Stimulated activated effector memory CD8-positive, alpha-beta T cell treated with anti-CD3 and anti-CD28 coated beads, Interleukin-12 subunit alpha, Interleukin-12 subunit beta, amount 100 ng/mL, for 72 hours (primary cell): ENCODE data around the gene FGD5.
"Not testable (repeated sequence)": the region's sequence is repeated elsewhere in the genome, so short reads cannot be mapped to it uniquely, and the experiment has no call there.

Experiments
- ATAC-seq: fragments of 150-1000 bp; cut with Tn5 transposase; 2 replicates; pipeline ENCODE4 v1.10.0; 2021
- DNase-seq, 2 donors: peaks; one replicate each; pipeline ENCODE4 v3.0.0; 2021 to 2022; ENCODE audit warnings: low spot score in 2 of 2
- H3K27ac Mint-ChIP-seq: one replicate; pipeline ENCODE4 v1.8.0; 2022; ENCODE audit warnings: mild to moderate bottlenecking, mixed read lengths
- H3K36me3 Mint-ChIP-seq: one replicate; pipeline ENCODE4 v1.8.0; 2022; ENCODE audit warnings: mild to moderate bottlenecking, mixed read lengths
- H3K4me1 Mint-ChIP-seq: one replicate; pipeline ENCODE4 v1.8.0; 2022; ENCODE audit warnings: mixed read lengths
- H3K4me3 Mint-ChIP-seq: one replicate; pipeline ENCODE4 v1.8.0; 2022; ENCODE audit warnings: mild to moderate bottlenecking, mixed read lengths
- H3K9me3 Mint-ChIP-seq: one replicate; pipeline ENCODE4 v1.8.0; 2022; ENCODE audit warnings: mixed read lengths

FGD5 gene

DNA sequence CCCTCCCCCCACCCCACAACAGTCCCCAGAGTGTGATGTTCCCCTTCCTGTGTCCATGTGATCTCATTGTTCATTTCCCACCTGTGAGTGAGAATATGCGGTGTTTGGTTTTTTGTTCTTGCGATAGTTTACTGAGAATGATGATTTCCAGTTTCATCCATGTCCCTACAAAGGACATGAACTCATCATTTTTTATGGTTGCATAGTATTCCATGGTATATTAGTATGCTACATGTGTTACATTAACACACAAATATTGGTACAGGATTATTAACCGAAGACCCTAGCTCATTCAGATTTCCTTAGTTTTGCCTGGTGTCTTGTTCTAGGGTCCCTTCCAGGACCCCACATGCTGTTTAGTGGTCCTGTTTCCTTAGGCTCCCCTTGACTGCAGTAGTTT, 84.7 kb downstream of the FGD5 start:
- not testable (repeated sequence) for H3K9me3 Mint-ChIP-seq, H3K27ac Mint-ChIP-seq, DNase-seq, H3K4me3 Mint-ChIP-seq, H3K36me3 Mint-ChIP-seq, ATAC-seq, H3K4me1 Mint-ChIP-seq

- DNase-seq (no peak), ATAC-seq (no peak)
- Mint-ChIP-seq H3K4me3 (no peak overlapping the region), H3K36me3 (no peaks in the 10 kb centered on the region), H3K4me1 (no peaks in the 10 kb centered on the region), H3K9me3 (no peaks in the 10 kb centered on the region), H3K27ac (no peak overlapping the region)
These were observed 86.4 kb downstream of the FGD5 start for GRCh38 chr3:14905055-14905657.

DNA sequence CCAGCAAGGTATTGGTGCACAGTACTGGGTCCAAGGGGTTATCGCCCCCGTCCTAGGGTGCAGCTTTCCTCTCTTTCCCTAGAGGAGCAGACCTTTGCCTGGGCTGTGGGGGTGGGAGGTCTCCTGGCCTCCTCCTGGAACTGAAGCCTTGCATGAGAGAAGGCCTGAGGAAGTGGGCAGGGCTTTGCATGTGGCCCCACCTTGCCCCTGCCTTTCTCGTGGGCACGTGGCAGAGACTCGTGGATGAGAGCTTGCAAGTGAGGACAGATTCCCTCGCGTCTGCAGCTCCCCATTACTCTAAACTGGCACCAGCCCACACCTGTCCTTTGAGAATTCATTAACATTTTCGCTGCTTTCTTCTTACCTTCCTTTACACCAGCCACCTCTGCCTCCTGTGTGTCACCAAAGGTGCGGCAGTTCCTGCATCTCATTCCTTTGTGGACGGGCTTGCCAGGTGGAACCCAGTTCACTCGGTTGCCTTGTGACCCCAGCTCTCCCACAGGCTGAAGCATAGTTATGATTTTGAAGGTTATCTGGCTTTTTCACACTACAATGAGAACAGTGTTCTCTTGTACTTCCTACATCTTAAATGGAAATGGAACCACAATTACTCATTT, 87.7 kb downstream of the FGD5 start:
- H3K4me1 Mint-ChIP-seq, result no peaks in the 10 kb centered on the region
- H3K9me3 Mint-ChIP-seq, result no peaks in the 10 kb centered on the region
- no peak for ATAC-seq
- no peak for DNase-seq
- H3K36me3 Mint-ChIP-seq, result no peaks in the 10 kb centered on the region
- no peak overlapping the region for H3K4me3 Mint-ChIP-seq
- H3K27ac Mint-ChIP-seq, result no peak overlapping the region

- DNase-seq (no peak), ATAC-seq (no peak)
- Mint-ChIP-seq H3K27ac (no peak overlapping the region), H3K4me1 (no peaks in the 10 kb centered on the region), H3K9me3 (no peaks in the 10 kb centered on the region), H3K4me3 (no peak overlapping the region), H3K36me3 (no peaks in the 10 kb centered on the region)
These were observed 88.5 kb downstream of the FGD5 start for GRCh38 chr3:14907043-14907966.

DNA sequence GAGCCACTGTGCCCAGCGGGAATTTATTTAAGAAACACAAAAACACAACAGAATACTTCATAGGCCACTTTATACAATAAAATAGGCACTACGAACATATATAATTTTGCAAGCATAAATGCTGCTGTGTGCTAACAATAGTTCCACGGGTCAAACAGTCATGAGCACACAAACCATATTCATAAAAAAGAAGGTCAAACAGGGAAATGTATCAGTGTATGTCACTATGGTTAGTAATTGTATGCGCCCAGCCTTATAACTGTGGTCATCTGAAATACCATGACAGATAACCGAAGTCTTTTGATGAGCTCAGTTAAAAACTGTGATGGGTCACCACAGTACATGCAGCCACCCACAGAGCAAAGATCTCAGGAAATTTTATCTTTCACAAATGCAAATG, 90.5 kb downstream of the FGD5 start:
- Mint-ChIP-seq H3K4me3 (no peak overlapping the region), H3K4me1 (no peaks in the 10 kb centered on the region), H3K36me3 (no peaks in the 10 kb centered on the region), H3K27ac (no peak overlapping the region), H3K9me3 (no peaks in the 10 kb centered on the region)
- ATAC-seq (no peak), DNase-seq (no peak)

DNA sequence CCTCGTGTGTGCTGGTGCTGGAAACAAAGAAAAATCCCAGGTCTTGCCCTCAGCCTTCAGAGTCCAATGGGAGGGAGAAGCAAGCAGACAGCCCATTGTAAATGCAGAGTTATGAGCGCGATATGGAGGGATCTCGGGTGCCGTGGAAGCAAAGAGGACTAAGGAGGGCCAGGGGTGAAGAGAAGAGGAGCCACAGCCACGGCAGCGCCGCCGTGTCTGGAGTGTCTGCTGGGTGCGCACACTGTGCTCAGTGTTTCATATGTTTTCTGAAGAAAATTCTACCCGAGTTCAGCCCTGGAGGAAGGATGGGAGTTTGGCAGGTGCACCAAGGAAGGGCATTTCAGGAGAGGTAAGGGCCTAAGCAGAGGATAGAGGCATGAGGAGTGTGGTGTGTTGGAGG, 92.9 kb downstream of the FGD5 start:
- H3K36me3 Mint-ChIP-seq, result no peaks in the 10 kb centered on the region
- DNase-seq (no peak), ATAC-seq (no peak)
- H3K4me1 Mint-ChIP-seq, result no peaks in the 10 kb centered on the region
- no peak overlapping the region for H3K27ac Mint-ChIP-seq
- H3K4me3 Mint-ChIP-seq, result no peak overlapping the region
- H3K9me3 Mint-ChIP-seq, result no peaks in the 10 kb centered on the region

GRCh38 chr3:14913071-14913925, 94.5 kb downstream of the FGD5 start:
- Mint-ChIP-seq H3K36me3 (no peaks in the 10 kb centered on the region), H3K27ac (no peak overlapping the region), H3K4me3 (no peak overlapping the region), H3K4me1 (no peaks in the 10 kb centered on the region), H3K9me3 (no peaks in the 10 kb centered on the region)
- no peak for ATAC-seq
- no peak for DNase-seq

GRCh38 chr3:14913926-14914778, 95.4 kb downstream of the FGD5 start:
- H3K4me1 Mint-ChIP-seq, result no peaks in the 10 kb centered on the region
- ATAC-seq, result no peak
- no peaks in the 10 kb centered on the region for H3K36me3 Mint-ChIP-seq
- H3K27ac Mint-ChIP-seq, result no peak overlapping the region
- no peak for DNase-seq
- H3K4me3 Mint-ChIP-seq, result no peak overlapping the region
- H3K9me3 Mint-ChIP-seq, result no peaks in the 10 kb centered on the region

GRCh38 chr3:14914779-14915117, 96.0 kb downstream of the FGD5 start:
- H3K9me3 Mint-ChIP-seq, result no peaks in the 10 kb centered on the region
- ATAC-seq (no peak), DNase-seq (no peak)
- H3K4me3 Mint-ChIP-seq, result no peak overlapping the region
- no peaks in the 10 kb centered on the region for H3K4me1 Mint-ChIP-seq
- H3K36me3 Mint-ChIP-seq, result no peaks in the 10 kb centered on the region
- no peak overlapping the region for H3K27ac Mint-ChIP-seq

DNA sequence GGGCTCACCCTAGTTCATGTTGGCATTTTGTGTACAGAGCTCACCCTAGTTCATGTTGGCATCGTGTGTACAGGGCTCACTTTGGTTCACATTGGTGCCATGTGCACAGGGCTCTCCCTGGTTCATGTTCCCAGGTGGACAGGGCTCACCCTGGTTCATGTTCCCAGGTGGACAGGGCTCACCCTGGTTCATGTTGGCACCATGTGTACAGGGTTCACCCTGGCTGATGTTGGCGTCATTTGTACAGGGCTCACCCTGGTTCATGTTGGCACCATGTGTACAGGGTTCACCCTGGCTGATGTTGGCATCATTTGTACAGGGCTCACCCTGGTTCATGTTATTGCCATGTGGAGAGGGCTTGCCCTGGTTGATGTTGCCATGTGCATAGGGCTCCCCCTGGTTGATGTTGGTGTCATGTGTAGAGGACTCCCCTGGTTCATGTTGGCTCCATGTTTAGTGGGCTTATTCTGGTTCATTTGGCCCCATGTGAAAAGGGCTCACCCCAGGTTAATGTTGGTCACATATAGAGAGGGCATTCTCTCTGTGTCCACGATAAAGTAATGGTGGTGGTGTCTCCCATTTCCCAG, 97.0 kb downstream of the FGD5 start:
- Mint-ChIP-seq H3K4me3 (no peak overlapping the region), H3K27ac (no peak overlapping the region), H3K36me3 (no peaks in the 10 kb centered on the region), H3K9me3 (no peaks in the 10 kb centered on the region), H3K4me1 (no peaks in the 10 kb centered on the region)
- ATAC-seq (peak; percentile 33), DNase-seq (no peak)

DNA sequence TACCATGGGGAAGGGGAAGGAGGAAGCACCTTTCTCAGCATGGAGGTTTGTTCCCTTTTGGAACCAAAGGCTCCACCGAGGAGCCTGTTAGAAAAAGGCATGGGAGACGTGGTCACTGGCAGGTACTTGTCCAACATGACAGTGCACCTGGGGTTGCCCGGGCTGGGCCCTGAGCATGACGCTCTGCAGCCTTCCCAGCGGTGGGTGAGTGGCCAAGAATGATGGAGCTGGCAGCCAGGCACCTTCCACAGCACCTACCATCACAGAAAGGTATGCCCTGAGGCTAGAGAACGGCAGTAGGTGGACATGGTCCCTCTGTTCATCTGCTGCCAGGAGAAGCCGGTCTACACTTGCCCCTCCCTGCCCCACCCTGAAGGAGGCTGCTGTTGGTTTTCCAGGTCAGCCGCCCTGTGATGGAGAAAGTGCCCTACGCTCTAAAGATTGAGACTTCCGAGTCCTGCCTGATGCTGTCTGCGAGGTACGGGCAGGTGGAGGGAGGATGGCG, 99.6 kb downstream of the FGD5 start:
- Mint-ChIP-seq H3K9me3 (no peaks in the 10 kb centered on the region), H3K27ac (peak overlapping the region; percentile 80), H3K4me1 (no peaks in the 10 kb centered on the region), H3K4me3 (no peak overlapping the region), H3K36me3 (no peaks in the 10 kb centered on the region)
- DNase-seq (no peak), ATAC-seq (no peak)

- H3K36me3 Mint-ChIP-seq, result no peaks in the 10 kb centered on the region
These were observed 101.8 kb downstream of the FGD5 start for GRCh38 chr3:14920536-14920935.

GRCh38 chr3:14921034-14921616, 102.4 kb downstream of the FGD5 start:
- H3K36me3 Mint-ChIP-seq, result no peaks in the 10 kb centered on the region
- ATAC-seq (peak; percentile 90), DNase-seq (peak; percentile 72 to 91)
- H3K4me1 Mint-ChIP-seq, result no peaks in the 10 kb centered on the region
- no peaks in the 10 kb centered on the region for H3K9me3 Mint-ChIP-seq
- H3K27ac Mint-ChIP-seq, result no peak overlapping the region
- H3K4me3 Mint-ChIP-seq, result no peak overlapping the region

More at GRCh38 chr3:14920536-14920935, 101.8 kb downstream of the FGD5 start:
- DNase-seq (no peak), ATAC-seq (no peak)
- Mint-ChIP-seq H3K4me3 (no peak overlapping the region), H3K27ac (no peak overlapping the region), H3K9me3 (no peaks in the 10 kb centered on the region), H3K4me1 (no peaks in the 10 kb centered on the region)
